Mucosa of descending colon (tissue), 3 donors: ENCODE data around the gene SECISBP2. TPM values are rescaled to one million over a fixed set of nuclear protein-coding genes. Genes with fewer than 3 reads are reported as not detected.
A peak's percentile ranks its signal among the peaks of the same experiment; 100 is the strongest.
"Not testable (repeated sequence)": the region's sequence is repeated elsewhere in the genome, so short reads cannot be mapped to it uniquely, and the experiment has no call there.

ENCODE experiments used
- ATAC-seq: fragments of 200-7000 bp; cut with Tn5 transposase; one replicate; pipeline ENCODE4 v1.9.1; 2020; ENCODE audit warnings: mild to moderate bottlenecking, moderate library complexity
- DNase-seq, 3 donors: peaks; one replicate each; pipeline ENCODE4 v3.0.0-alpha.2; 2020
- H3K36me3 ChIP-seq: fragments of 200-600 bp; one replicate; pipeline ENCODE4 v1.8.0; 2021; ENCODE audit warnings: low read depth, mild to moderate bottlenecking
- H3K4me1 ChIP-seq: fragments of 200-600 bp; one replicate; pipeline ENCODE4 v1.8.0; 2021; ENCODE audit warnings: low read depth, mild to moderate bottlenecking
- H3K4me3 ChIP-seq: fragments of 200-600 bp; one replicate; pipeline ENCODE4 v1.8.0; 2021; ENCODE audit warnings: mild to moderate bottlenecking
- H3K9me3 ChIP-seq: fragments of 200-600 bp; one replicate; pipeline ENCODE4 v1.8.0; 2021; ENCODE audit warnings: mild to moderate bottlenecking
- CTCF ChIP-seq: fragments of 200-600 bp; IDR thresholded peaks from one replicate; pipeline ENCODE4 v1.8.0; 2022; ENCODE audit warnings: antibody characterized with exemption, mild to moderate bottlenecking
- intact Hi-C, 2 donors: fragments of 100-400 bp; cut with DNase I in 1 of 2; cut with micrococcal nuclease in 1 of 2; formaldehyde crosslinking; loops; one replicate each; pipeline versions ENCODE4 v1.11.0 to v1.11.1; 2022; cut with DNase I, micrococcal nuclease
- total RNA-seq, 3 donors: library from RNA; stranded (reverse); fragmentation: NEBNext Ultra II Directional in 2 of 3; extraction: Animal tissue kit (Norgen Biotek cat#: 25700) in 2 of 3; gene quantifications; one replicate each; pipeline versions ENCODE4 v1.2.1 to v1.2.4, GENCODE V29; 2021 to 2023
- donor health status: DM: no; HTN: no; CAD: no; lungs with moderate emphysema.
- donor health status: DM: no; HTN: no; CAD: no.
- donor health status: DM: no; HTN: yes; CAD: no.

The SECISBP2 gene
- total RNA-seq, 3 donors from 2014 or later, result 49.4 to 68.0 (median 50.2) TPM

DNA sequence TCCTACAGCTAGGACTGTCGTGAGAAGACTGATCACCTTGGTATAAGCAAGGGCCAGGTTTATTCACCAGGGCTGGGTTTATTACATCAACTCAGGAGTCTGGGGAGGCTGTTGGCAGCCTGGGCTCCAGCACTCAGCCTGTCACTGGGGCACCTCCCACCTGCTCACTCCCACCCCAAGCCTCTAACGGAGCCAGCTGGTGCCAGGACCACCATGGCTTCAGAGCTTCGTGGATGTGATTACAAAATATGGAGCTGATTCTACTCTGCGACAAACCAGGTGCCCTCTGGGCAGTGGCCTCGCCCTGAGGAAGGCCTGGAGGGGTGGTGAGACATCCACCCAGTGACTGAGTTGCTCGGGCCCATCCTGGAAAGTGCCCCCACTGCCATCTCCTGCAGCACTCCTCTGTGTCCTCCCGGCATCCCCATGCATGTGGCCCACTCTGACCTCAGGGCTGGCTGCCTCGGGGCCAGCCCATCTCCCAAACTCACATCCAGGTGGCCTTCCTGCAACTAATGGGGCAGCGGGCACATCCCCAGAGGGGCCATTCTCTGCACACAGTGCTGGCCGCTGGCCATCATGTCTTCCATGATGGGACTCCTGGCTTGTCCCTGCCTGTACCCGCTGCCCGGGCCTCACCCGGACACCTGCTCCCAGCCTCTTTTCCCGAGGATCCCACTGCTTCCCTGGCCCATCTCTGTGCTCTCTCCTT is 49.6 kb downstream of the SECISBP2 start:
- no peak for TF ChIP-seq CTCF
- ATAC-seq, result no peak
- Histone ChIP-seq H3K9me3 (no peaks in the 10 kb centered on the region), H3K4me3 (no peak overlapping the region), H3K36me3 (no peaks in the 10 kb centered on the region), H3K4me1 (no peaks in the 10 kb centered on the region)
- intact Hi-C loops, result no loop called here
- no peak for DNase-seq

- intact Hi-C loops, result no loop called here
- Histone ChIP-seq H3K4me3 (no peak overlapping the region), H3K4me1 (no peaks in the 10 kb centered on the region), H3K36me3 (no peaks in the 10 kb centered on the region), H3K9me3 (no peaks in the 10 kb centered on the region)
- ATAC-seq (no peak), DNase-seq (no peak)
- no peak for TF ChIP-seq CTCF
Measured at GRCh38 chr9:89368550-89368949, 50.2 kb downstream of the SECISBP2 start.

GRCh38 chr9:89368978-89369377 is 50.7 kb downstream of the SECISBP2 start:
- Histone ChIP-seq H3K4me3 (no peak overlapping the region), H3K4me1 (no peaks in the 10 kb centered on the region), H3K9me3 (no peaks in the 10 kb centered on the region), H3K36me3 (no peaks in the 10 kb centered on the region)
- DNase-seq (no peak), ATAC-seq (no peak)
- no peak for TF ChIP-seq CTCF
- intact Hi-C loops, result no loop called here

DNA sequence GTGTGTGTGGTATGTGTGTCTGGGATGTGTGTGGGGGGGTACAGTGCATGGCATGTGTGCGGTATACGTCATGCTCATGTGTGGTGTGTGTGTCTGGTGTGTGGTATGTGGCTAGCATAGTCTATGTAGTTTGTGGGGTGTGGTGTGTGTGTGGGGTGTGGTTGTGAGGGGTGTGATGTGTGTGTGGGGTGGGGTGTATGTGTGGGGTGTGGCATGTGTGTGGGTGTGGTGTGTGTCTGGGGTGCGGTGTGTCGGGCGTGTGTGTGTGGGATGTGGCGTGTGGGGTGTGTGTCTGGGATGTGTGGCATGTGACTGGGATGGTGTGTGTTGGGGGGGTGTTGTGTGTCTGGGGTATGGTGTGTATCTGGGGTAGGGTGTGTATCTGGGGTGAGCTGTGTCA is 52.3 kb downstream of the SECISBP2 start:
- Histone ChIP-seq H3K9me3 (no peaks in the 10 kb centered on the region), H3K4me1 (peaks cover under 1% of the 10 kb centered on the region), H3K36me3 (no peaks in the 10 kb centered on the region), H3K4me3 (no peak overlapping the region)
- intact Hi-C loops, result no loop called here
- DNase-seq, result no peak
- no peak for ATAC-seq
- TF ChIP-seq CTCF, result no peak

DNA sequence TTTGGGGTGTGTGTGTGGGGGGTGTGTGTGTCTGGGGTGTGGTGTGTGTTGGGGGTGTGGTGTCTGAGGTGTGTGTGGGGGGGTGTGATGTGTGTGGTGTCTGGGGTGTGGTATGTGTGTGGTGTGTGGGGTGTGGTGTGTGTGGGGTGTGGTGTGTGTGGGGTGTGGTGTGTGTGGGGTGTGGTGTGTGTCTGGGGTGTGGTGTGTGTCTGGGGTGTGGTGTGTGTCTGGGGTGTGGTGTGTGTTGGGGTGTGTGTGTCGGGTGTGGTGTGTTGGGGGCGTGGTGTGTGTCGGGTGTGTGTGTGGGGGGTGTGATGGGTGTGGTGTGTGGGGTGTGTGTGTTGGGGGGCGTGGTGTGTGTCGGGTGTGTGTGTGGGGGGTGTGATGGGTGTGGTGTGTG is 53.5 kb downstream of the SECISBP2 start:
- DNase-seq, H3K4me1 ChIP-seq, intact Hi-C loops, ATAC-seq, H3K9me3 ChIP-seq, H3K4me3 ChIP-seq, H3K36me3 ChIP-seq: not testable (repeated sequence)

GRCh38 chr9:89372230-89372816 is 54.0 kb downstream of the SECISBP2 start:
- intact Hi-C loops, result no loop called here
- H3K36me3 ChIP-seq, result no peaks in the 10 kb centered on the region
- TF ChIP-seq CTCF, result no peak
- DNase-seq (no peak), ATAC-seq (peak; percentile 29)
- H3K4me1 ChIP-seq, result peaks cover 4% of the 10 kb centered on the region
- no peaks in the 10 kb centered on the region for H3K9me3 ChIP-seq
- no peak overlapping the region for H3K4me3 ChIP-seq
